NT2/D1 (cell line): ENCODE measurements around the gene PAPSS2.

Experiments used
- DNase-seq: peaks from one replicate; pipeline ENCODE4 v3.0.0-alpha.2; 2011; ENCODE audit warnings: low read depth, low spot score
- H3K27me3 ChIP-seq: 2 replicates; pipeline ENCODE4 v1.6.0; 2011; ENCODE audit warnings: mild to moderate bottlenecking; ENCODE audit not compliant: insufficient read length, insufficient read depth
- H3K36me3 ChIP-seq: 2 replicates; pipeline ENCODE4 v1.6.1; 2011; ENCODE audit warnings: mild to moderate bottlenecking, low read length, mixed read lengths; ENCODE audit not compliant: insufficient read depth, insufficient read length
- H3K4me1 ChIP-seq: 2 replicates; pipeline ENCODE4 v1.5.1; 2011; ENCODE audit not compliant: insufficient read depth, insufficient read length
- H3K4me3 ChIP-seq: 2 replicates; pipeline ENCODE4 v1.5.1; 2011; ENCODE audit warnings: low read depth; ENCODE audit not compliant: insufficient read length
- H3K9ac ChIP-seq: 2 replicates; pipeline ENCODE4 v1.6.0; 2011; ENCODE audit warnings: low read depth; ENCODE audit not compliant: insufficient read length
- H3K9me3 ChIP-seq: 2 replicates; pipeline ENCODE4 v1.5.1; 2011; ENCODE audit warnings: mild to moderate bottlenecking, low read length; ENCODE audit not compliant: insufficient read depth
- SUZ12 ChIP-seq: IDR thresholded peaks from 2 replicates; pipeline ENCODE4 v1.6.1; 2011; ENCODE audit not compliant: insufficient read length, insufficient read depth; ENCODE audit errors: extremely low read depth
- YY1 ChIP-seq: IDR thresholded peaks from 2 replicates; pipeline ENCODE4 v1.6.1; 2011; ENCODE audit not compliant: insufficient read length, insufficient read depth
- ZNF274 ChIP-seq: IDR thresholded peaks from 2 replicates; pipeline ENCODE4 v1.6.1; 2011; ENCODE audit warnings: mild to moderate bottlenecking, low read depth, low read length

PAPSS2 gene

DNA sequence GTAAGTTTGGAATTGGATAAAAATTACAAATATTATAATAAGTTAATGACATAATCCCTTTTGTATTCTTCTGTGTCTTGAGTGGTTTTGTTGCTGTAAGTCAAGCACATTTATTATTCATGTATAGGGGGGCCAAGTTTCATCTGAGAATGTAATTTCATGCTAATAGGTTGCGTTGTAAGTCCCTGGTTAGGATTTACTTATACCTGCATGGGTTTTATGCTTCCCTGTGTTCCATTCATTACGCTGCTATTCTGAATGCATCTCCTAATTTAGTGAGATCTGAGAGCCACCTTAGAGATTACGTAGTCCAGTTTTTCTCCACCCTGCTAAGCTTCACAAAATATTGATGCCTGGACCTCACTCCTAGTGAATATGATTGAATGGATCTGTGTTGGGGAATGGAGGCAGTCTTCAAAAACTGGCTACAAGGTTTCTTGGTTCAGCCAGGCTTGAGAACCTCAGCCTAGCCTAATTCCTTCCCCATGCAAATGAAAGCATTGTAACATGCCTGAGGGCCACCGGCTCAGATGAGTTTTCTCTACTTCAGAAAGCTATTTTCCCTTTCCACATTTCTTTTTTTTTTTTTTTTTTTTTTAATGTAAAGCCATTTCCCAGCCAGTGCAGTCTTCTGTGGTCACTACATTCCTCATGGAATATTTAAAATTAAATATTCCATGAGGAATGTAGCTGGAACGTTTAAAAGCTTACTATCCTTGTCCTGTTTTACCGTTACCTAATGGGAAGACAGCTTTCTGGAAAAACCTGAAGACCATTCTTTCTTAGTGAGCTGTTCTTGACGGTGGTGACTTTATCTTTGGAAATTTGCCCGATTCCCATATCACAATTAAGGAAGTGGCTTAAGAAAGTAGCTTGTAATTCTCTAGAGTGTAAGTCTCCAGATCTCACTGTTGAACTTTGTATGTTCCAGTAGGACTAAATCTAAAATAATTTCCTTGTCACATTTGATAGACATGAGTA, 16.0 kb downstream of the PAPSS2 start:
- no peaks in the 10 kb centered on the region for H3K36me3 ChIP-seq
- no peak overlapping the region for H3K4me3 ChIP-seq
- H3K9me3 ChIP-seq = no peaks in the 10 kb centered on the region
- no peaks in the 10 kb centered on the region for H3K4me1 ChIP-seq
- DNase-seq = no peak
- no peak for TF ChIP-seq YY1
- no peak overlapping the region for H3K9ac ChIP-seq
- H3K27me3 ChIP-seq = no peaks in the 10 kb centered on the region

DNA sequence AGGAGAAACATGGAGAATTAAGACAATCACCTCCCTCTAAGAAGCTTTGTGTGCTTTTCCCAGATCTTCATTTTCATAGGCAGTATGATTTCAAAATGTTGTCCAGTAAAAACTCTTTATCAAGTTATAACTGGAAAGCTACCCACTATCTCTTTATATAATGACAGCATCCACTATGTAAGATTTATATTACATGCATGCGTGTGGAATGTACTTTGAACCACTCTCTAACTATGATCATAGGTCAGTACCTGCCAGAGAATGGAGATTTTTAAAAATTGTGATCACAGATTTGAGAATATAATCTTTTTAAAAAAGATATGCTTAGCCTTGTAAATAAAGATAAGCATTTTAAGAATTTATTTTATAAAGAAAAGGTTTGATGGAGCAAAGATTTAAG, 17.9 kb downstream of the PAPSS2 start:
- DNase-seq = no peak
- no peaks in the 10 kb centered on the region for H3K4me1 ChIP-seq
- H3K27me3 ChIP-seq = no peaks in the 10 kb centered on the region
- no peak overlapping the region for H3K4me3 ChIP-seq
- TF ChIP-seq ZNF274 (no peak), YY1 (no peak), SUZ12 (no peak)
- H3K36me3 ChIP-seq = no peaks in the 10 kb centered on the region
- H3K9ac ChIP-seq = no peak overlapping the region
- no peaks in the 10 kb centered on the region for H3K9me3 ChIP-seq

DNA sequence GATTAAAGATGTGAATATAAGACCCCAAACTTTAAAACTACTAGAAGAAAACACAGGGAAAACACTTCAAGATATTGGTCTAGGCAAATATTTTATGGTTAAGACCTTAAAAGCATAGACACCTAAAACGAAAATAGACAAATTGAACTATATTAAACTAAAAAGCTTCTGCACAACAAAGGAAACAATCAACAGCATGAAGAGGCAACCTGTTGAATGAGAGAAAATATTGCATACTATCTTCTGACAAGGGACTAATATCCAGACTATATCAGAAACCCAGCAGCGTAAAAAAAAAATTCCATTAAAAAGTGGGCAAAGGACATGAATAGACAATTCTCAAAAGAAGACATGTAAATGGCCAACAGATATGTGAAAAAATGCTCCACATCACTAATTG, 18.6 kb downstream of the PAPSS2 start:
- H3K27me3 ChIP-seq = no peaks in the 10 kb centered on the region
- no peaks in the 10 kb centered on the region for H3K4me1 ChIP-seq
- no peaks in the 10 kb centered on the region for H3K9me3 ChIP-seq
- TF ChIP-seq SUZ12 = no peak
- TF ChIP-seq ZNF274 = no peak
- TF ChIP-seq YY1 = no peak
- no peaks in the 10 kb centered on the region for H3K36me3 ChIP-seq
- no peak overlapping the region for H3K4me3 ChIP-seq
- H3K9ac ChIP-seq = no peak overlapping the region
- no peak for DNase-seq

DNA sequence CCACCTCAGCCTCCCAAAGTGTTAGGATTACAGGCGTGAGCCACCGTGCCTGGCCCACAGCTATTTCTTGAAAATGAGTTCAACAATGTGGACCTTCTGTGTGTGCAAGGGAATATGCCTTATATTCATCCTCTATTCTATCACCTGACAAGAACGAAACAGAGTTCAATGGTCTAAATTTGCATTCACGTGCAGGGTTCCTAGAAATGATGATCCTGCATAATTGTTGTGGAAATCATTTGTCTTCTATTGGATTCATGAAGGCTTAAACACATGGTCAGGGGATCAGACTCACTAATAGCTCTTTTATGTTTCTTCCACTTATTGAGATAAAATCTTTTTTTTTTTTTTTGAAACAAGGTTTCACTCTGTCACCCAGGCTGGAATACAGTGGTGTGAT, 23.7 kb downstream of the PAPSS2 start:
- no peak for DNase-seq
- H3K9me3 ChIP-seq = no peaks in the 10 kb centered on the region
- H3K9ac ChIP-seq = no peak overlapping the region
- H3K4me1 ChIP-seq = no peaks in the 10 kb centered on the region
- H3K27me3 ChIP-seq = no peaks in the 10 kb centered on the region
- TF ChIP-seq YY1 (no peak), SUZ12 (no peak), ZNF274 (no peak)
- H3K36me3 ChIP-seq = no peaks in the 10 kb centered on the region
- no peak overlapping the region for H3K4me3 ChIP-seq

DNA sequence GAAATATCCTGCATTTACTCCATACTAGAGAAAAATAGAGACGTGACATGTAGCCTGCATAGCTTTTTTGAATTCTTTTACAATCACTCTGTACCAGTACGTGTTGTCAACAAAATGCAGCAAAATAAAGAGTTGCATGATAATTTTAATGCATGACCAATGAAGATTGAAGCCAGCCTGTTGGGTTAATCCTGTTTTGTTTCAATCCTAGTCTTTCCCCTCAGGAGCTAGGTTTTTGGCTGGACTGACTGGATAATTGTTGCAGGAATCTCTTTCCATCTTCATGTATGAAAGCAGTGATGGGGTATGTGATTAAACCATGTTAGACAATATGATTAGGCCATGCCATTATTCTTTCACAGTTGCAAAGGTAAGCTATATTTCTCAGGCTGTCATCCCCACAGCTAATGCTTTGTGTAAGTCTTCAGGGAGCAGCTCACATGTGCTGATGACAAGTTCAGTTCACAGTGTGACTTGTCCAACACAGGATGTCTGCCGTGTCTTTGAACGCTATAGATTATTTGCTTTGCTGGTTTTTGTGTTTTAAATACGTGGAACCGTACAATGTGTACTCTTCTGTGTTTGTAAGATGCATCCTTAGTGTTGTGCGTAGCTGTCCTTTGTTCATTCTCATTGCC, 24.4 kb downstream of the PAPSS2 start:
- Histone ChIP-seq H3K4me1 (no peaks in the 10 kb centered on the region), H3K9me3 (no peaks in the 10 kb centered on the region), H3K36me3 (no peaks in the 10 kb centered on the region), H3K27me3 (no peaks in the 10 kb centered on the region), H3K9ac (no peak overlapping the region), H3K4me3 (no peak overlapping the region)
- DNase-seq = no peak
- TF ChIP-seq SUZ12 (no peak), YY1 (no peak), ZNF274 (no peak)

DNA sequence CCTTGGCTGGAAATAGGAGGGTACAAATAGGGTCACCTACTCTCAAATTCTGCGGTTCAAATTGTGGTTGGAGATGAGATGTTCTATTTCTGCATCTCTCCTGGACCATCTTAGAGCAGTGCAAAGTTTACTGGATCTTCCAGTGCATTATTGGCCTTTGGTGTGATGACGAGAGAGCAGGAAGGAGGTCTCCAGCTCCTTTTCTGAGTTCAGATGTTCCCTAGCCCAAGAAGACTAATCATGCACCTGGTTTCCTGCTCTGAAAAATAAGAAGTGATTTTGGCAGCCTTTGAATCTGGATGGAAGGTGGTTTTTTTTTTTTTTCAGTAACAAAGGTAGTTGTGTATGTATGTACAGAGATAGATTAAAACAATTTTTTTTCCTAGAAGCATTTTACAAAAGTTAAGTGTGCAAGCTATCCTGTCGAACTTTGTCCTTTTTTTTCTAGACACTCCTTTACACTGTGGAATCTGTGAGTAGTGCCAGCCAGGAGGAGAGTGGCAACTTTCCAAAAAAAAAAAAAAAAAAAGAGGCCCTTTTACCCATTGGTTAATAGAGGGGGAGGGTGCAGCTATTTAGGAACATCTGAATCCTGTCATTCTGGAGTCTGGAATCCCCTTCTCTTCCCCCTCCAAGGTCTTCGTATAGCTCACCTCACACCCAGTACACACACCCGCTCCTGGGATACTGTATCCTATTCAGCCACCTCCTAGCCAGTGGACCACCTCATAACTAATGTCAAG, 26.3 kb downstream of the PAPSS2 start:
- Histone ChIP-seq H3K9ac (no peak overlapping the region), H3K4me3 (no peak overlapping the region), H3K27me3 (no peaks in the 10 kb centered on the region), H3K9me3 (no peaks in the 10 kb centered on the region), H3K36me3 (no peaks in the 10 kb centered on the region), H3K4me1 (no peaks in the 10 kb centered on the region)
- DNase-seq = no peak
- no peak for TF ChIP-seq SUZ12
- TF ChIP-seq YY1 = no peak
- no peak for TF ChIP-seq ZNF274
